HG03439 (cell line): ENCODE measurements around the gene SOSTDC1.
"Not testable (repeated sequence)": the region's sequence is repeated elsewhere in the genome, so short reads cannot be mapped to it uniquely, and the experiment has no call there.

Experiments
- ATAC-seq: cut with Tn5 transposase; IDR thresholded peaks from one replicate; pipeline ENCODE4 v1.9.1; 2021; ENCODE audit warnings: mild to moderate bottlenecking, moderate library complexity; ENCODE audit not compliant: unreplicated experiment

Gene SOSTDC1

GRCh38 chr7:16465469-16466361, at the start of gene SOSTDC1:
TSS of gene SOSTDC1 (minus strand) at chr7:16465738. CDS start at chr7:16465668, 70 bp downstream.
- no peak for ATAC-seq

- no peak for ATAC-seq
These were observed 49.2 kb upstream of the SOSTDC1 start for GRCh38 chr7:16514729-16515128.

GRCh38 chr7:16514271-16514670, 48.7 kb upstream of the SOSTDC1 start:
- no peak for ATAC-seq

DNA sequence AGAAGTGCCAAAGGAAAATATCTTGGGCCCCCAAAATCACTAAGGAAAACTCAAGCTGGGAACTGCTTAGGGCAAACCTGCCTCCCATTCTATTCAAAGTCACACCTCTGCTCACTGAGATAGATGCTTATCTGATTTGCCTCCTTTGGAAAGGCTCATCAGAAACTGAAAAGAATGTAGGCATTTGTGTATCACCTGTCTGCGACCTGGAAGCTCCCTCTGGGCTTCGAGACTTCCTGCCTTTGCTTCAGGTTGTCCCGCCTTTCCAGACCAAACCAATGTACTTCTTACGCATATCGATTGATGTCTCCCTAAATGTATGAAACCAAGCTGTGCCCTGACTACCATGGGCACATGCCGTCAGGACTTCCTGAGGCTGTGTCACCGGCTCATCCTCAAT, 46.6 kb upstream of the SOSTDC1 start:
- no peak for ATAC-seq

GRCh38 chr7:16511314-16511713, 45.8 kb upstream of the SOSTDC1 start:
- no peak for ATAC-seq

GRCh38 chr7:16509829-16510228, 44.3 kb upstream of the SOSTDC1 start:
- ATAC-seq = no peak

GRCh38 chr7:16506422-16506821, 40.9 kb upstream of the SOSTDC1 start:
- ATAC-seq = not testable (repeated sequence)

GRCh38 chr7:16504019-16504418, 38.5 kb upstream of the SOSTDC1 start:
- ATAC-seq = no peak

DNA sequence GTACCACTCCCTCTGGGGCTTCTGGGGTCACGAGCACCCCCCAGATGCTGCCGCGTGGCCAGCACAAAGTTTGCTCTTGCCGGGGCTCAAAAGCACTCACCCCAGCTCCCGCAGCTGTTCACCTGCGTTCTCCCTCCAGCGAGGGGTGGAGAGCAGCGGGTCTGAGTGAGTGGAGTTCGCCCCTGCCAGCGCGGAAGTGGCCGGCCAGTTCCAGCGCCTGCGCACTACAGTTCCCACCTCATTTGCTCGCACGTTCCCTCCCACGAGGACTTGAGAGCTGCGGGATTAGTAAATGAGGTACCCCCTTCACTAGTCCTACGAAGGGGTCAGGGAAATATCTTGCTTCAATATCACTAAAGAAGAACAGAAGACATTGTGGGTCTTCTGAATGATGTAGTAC, 36.8 kb upstream of the SOSTDC1 start:
- no peak for ATAC-seq

DNA sequence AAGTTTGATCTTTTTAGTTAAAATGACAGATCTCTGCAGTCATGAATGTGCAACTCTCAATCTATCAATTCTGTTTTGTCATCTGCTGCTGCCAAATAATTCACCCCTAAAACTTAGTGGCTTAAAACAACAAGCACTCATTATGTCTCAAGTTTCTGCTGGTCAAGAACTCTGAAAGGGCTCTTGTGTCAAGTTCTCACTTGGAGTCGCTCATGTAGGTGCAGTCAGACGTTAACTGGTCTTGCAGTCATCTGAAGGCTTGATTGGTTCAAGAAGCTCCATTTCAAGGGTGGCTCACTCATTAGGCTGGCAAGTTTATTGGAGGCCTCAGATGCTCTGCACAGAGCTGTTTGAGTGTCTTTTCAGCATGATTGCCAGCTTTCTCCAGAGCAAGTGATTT, 32.6 kb upstream of the SOSTDC1 start:
- ATAC-seq = no peak

DNA sequence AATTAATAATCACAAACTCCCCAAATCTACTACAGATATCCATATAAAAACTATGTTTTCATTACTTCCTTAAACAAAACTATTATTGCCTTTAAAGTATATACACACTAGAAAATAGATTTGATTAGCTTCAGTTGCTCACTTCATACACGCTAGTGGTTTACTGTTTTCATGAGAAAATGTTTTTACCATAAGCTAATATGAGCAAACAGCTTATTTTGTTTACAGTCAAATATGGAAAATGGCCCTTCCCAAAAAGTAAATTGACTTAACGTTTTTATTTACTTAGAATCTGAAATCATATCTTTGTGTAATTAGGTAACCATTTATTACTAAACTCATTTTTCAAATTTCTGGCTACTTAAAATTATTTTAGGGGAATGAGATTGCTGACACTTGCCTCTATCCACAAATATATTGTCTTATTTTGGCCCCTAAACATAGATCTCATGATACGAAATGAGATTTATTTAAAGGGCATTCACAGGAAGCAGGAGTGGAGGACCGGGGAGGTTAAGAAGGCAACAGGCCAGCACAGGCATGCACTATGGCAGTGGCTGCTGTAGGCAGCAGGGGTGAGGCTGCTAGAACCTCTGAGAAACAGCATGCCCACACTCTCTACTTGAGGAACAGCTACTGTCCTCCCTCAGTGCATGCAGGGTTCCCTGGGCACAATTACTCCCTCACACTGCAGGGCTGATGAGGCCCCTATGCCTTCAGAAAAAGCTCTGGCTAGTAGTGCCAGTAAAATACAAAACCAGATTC, 29.6 kb upstream of the SOSTDC1 start:
- no peak for ATAC-seq

DNA sequence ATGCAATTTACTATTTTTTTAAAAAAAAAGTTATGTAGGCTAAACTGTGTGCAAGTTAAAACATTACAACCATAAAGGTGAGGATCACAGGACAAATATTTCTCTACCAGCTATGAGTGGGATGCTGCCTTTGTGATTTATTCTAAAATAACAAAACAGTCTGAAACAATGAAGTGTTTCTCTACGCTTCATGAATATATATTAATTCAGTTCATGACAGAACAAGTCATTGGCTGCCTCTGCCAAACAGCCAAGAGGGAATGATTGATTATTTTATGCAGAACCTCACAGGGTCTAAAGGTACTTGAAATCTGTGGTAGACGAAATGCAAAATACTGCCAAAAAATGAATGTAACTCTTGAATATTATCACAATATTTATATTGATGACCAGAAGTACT, 29.0 kb upstream of the SOSTDC1 start:
- no peak for ATAC-seq

DNA sequence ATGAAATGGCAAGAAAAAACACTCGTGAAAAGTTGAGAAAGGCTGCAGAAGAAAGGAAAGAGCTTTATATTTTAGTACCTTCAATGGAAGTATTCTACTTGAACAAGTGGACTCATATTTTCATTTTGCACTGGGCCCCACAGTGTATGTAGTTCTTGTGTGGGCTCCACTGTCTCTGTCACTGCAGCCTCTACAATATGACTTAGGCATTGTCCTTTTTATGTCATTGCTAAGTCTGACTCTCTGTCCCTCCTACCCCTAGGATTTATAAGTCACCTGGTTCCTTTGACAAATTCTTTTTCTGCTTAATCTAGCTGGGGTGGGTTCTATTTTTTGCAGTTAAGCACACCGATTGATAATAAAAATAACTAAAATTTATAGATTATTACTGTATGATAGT, 27.7 kb upstream of the SOSTDC1 start:
- no peak for ATAC-seq

GRCh38 chr7:16492513-16493062, 27.1 kb upstream of the SOSTDC1 start:
- no peak for ATAC-seq

DNA sequence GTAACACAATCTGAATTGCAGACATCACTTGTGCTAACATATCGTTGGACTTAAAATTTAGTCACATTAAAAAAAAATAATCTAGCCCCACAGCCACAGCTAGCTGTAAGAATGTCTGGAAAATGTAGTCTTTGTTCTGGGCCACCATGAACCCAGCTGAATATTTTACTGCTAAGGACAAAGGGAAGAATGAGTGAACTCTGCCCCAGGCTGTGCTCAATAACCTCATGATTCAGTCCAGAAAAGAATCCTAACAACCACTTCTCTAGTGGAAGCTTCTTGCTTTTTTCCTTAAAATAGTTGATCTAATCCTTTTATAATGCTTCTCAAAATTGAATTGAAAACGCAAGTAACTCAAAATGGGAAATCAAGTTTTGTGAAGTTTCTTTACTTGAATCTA, 25.6 kb upstream of the SOSTDC1 start:
- no peak for ATAC-seq

GRCh38 chr7:16484453-16485158, 19.1 kb upstream of the SOSTDC1 start:
- no peak for ATAC-seq

DNA sequence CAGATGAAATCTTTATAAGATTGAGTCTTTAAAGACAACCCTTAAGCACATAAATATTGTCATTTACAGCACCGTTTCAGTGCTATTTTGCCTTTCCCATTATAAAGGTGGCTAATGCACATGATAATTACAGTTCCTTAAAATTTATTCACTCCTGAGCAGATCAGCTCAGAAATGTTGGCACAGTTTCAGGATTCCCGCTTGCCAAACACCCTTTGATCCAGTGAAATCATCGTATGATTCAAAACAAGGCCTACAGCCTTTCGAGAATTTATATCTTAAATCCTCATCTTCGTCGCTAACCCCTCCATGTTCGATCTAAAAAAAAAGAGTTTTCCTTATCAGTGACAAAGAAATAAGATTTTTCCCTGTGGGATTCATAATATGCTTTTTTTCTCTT, 14.1 kb upstream of the SOSTDC1 start:
- no peak for ATAC-seq

- no peak for ATAC-seq
These were observed 13.6 kb upstream of the SOSTDC1 start for GRCh38 chr7:16479161-16479560.

DNA sequence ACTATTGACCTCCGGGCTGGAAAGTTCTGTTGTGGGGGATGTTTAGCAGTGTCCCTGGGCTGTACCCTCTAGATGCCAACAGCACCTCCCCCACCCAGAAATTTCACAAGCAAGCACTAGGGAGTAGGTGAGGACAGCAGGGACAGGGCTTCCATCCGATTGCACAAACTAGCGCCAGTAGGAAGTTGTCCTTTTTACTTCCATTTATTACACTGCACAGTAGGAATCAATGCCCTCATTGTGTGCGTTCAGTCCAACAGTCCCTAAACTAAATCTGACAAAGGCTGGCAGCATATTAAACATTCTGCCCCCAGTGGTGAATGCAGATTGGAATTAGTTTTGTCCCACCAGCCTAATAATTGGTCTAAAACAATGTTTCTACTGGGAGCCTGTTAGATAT, 6.4 kb upstream of the SOSTDC1 start:
- no peak for ATAC-seq

DNA sequence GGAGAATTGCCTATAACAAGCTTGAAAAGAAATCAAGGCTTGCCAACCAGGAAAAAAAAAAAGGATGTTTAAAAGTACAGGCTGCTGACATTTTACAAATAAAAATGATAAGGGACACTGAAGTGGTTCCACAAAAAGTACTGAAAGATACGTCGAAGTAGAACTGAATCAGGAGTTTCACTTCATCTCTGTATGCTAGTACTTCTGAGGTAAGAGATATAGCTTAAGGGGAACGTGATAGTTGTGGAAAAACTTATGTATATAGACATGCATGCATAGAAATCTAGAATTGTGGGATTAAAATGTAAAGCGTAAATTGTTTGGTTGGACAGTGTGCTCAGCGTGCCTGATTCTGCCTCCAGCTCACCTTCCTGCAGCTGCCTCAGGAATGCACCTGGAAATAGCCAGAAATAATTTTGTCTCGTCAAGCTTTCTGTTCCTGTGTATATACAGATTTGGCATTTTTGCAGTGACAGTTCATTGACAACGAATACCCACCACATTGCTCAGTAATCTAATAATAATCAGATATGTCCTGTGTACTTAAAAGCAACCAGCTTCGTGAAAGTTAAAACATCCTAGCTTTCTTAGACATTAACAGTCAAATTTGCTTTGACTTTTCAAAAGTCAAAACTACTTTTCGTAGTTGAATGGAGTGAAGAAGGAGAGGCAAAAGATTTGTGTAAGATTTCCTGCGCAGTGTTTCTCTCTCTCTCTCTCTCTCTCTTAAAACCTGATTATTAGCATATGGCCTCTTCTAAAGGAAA, 1.4 kb downstream of the SOSTDC1 start:
- ATAC-seq = no peak
